CD14-positive monocyte (primary cell): ENCODE data around the gene CLCF1. TPM values are rescaled to one million over a fixed set of nuclear protein-coding genes. Genes with fewer than 3 reads are reported as not detected.

Source experiments
- DNase-seq, 3 donors: peaks; one replicate each; pipeline ENCODE4 v3.0.0-alpha.2; 2011 to 2022
- H2AFZ ChIP-seq: 2 replicates; pipeline ENCODE4 v1.6.0; 2012; ENCODE audit warnings: mild to moderate bottlenecking, low read depth, low read length, inconsistent platforms; ENCODE audit not compliant: insufficient read depth, poor library complexity, severe bottlenecking
- H3K27ac ChIP-seq, 2 donors: 1 replicate in 1 of 2; 2 replicates in 1 of 2; pipeline ENCODE4 v1.5.1; 2012 to 2013; ENCODE audit warnings: low read length in 2 of 2, control low read depth in 1 of 2, inconsistent platforms in 1 of 2, low read depth in 1 of 2, mild to moderate bottlenecking in 1 of 2
- H3K27me3 ChIP-seq, 2 donors: one replicate each; pipeline versions ENCODE4 v1.6.0 to v1.6.1; 2011 to 2013; ENCODE audit warnings: low read length in 2 of 2; ENCODE audit not compliant: control insufficient read depth in 2 of 2, insufficient read depth in 2 of 2
- H3K36me3 ChIP-seq, 2 donors: replicated peaks in 1 of 2; 1 replicate in 1 of 2; 2 replicates in 1 of 2; pipeline versions ENCODE4 v1.5.1 to v1.6.1; 2012 to 2013; ENCODE audit warnings: low read length in 2 of 2, control low read depth in 1 of 2, inconsistent platforms in 1 of 2, mild to moderate bottlenecking in 1 of 2; ENCODE audit not compliant: insufficient read depth in 2 of 2, control insufficient read depth in 1 of 2
- H3K4me1 ChIP-seq, 2 donors: 1 replicate in 1 of 2; 2 replicates in 1 of 2; pipeline versions ENCODE4 v1.5.1 to v1.6.1; 2012 to 2013; ENCODE audit warnings: low read length in 2 of 2, control low read depth in 1 of 2, inconsistent platforms in 1 of 2, mild to moderate bottlenecking in 1 of 2, moderate library complexity in 1 of 2; ENCODE audit not compliant: insufficient read depth in 2 of 2, control insufficient read depth in 1 of 2
- H3K4me2 ChIP-seq: replicated peaks from 2 replicates; pipeline ENCODE3; 2012; ENCODE audit warnings: low read length, moderate library complexity, mild to moderate bottlenecking; ENCODE audit not compliant: poor library complexity, severe bottlenecking; ENCODE audit errors: extremely low read depth
- H3K4me3 ChIP-seq, 3 experiments: fragments of 200-600 bp in 1 of 3; sonication (generic) in 1 of 3; replicated peaks in 1 of 3; 1 replicate in 2 of 3; 2 replicates in 1 of 3; pipeline ENCODE4 v1.5.1; 2011 to 2013; ENCODE audit warnings: low read length in 3 of 3, mild to moderate bottlenecking in 3 of 3, control low read depth in 2 of 3, low read depth in 2 of 3, inconsistent platforms in 1 of 3, moderate library complexity in 1 of 3
- H3K79me2 ChIP-seq: 2 replicates; pipeline ENCODE4 v1.6.0; 2012; ENCODE audit warnings: mild to moderate bottlenecking, control low read depth, inconsistent platforms, low read length, moderate library complexity; ENCODE audit not compliant: insufficient read depth
- H3K9ac ChIP-seq: 2 replicates; pipeline ENCODE4 v1.6.0; 2017; ENCODE audit warnings: low read length, mild to moderate bottlenecking; ENCODE audit not compliant: insufficient read depth, poor library complexity, severe bottlenecking
- H3K9me3 ChIP-seq, 2 donors: replicated peaks in 1 of 2; 1 replicate in 1 of 2; 2 replicates in 1 of 2; pipeline versions ENCODE4 v1.5.1 to v1.6.1; 2012 to 2013; ENCODE audit warnings: low read length in 2 of 2, control low read depth in 1 of 2; ENCODE audit not compliant: control insufficient read depth in 1 of 2, insufficient read depth in 1 of 2
- H4K20me1 ChIP-seq: 2 replicates; pipeline ENCODE4 v1.6.0; 2012; ENCODE audit warnings: mild to moderate bottlenecking, low read length, control low read depth, moderate library complexity; ENCODE audit not compliant: insufficient read depth
- H3K27ac Mint-ChIP-seq, 7 donors: one replicate each; pipeline ENCODE4 v1.8.0; 2020; ENCODE audit warnings: mild to moderate bottlenecking in 7 of 7, mixed read lengths in 7 of 7, moderate library complexity in 6 of 7, inconsistent platforms in 2 of 7
- H3K27me3 Mint-ChIP-seq, 3 donors: one replicate each; pipeline ENCODE4 v1.8.0; 2021 to 2022; ENCODE audit warnings: low read depth in 3 of 3, mild to moderate bottlenecking in 3 of 3, mixed read lengths in 3 of 3, moderate library complexity in 3 of 3, inconsistent platforms in 1 of 3
- H3K36me3 Mint-ChIP-seq, 2 donors: one replicate each; pipeline ENCODE4 v1.8.0; 2020; ENCODE audit warnings: mixed read lengths in 2 of 2, inconsistent platforms in 1 of 2, mild to moderate bottlenecking in 1 of 2
- H3K4me1 Mint-ChIP-seq: one replicate; pipeline ENCODE4 v1.8.0; 2020; ENCODE audit warnings: mild to moderate bottlenecking, mixed read lengths
- H3K4me3 Mint-ChIP-seq, 2 donors: one replicate each; pipeline ENCODE4 v1.8.0; 2020; ENCODE audit warnings: mild to moderate bottlenecking in 2 of 2, mixed read lengths in 2 of 2, moderate library complexity in 1 of 2
- H3K9me3 Mint-ChIP-seq, 7 donors: one replicate each; pipeline ENCODE4 v1.8.0; 2020 to 2022; ENCODE audit warnings: mixed read lengths in 7 of 7, mild to moderate bottlenecking in 6 of 7, moderate library complexity in 6 of 7, inconsistent platforms in 2 of 7
- CTCF ChIP-seq: fragments of 200-600 bp; IDR thresholded peaks from one replicate; pipeline ENCODE4 v1.8.0; 2022; ENCODE audit warnings: antibody characterized with exemption, mild to moderate bottlenecking
- WGBS: methylation state at CpG from one replicate; pipeline ENCODE4 v1.1.5; 2013; ENCODE audit warnings: missing lambda C conversion rate; ENCODE audit not compliant: insufficient coverage; 5-methylcytosine and 5-hydroxymethylcytosine counted together
- intact Hi-C, 2 donors: fragments of 100-400 bp; cut with micrococcal nuclease; formaldehyde crosslinking; loops; one replicate each; pipeline versions ENCODE4 v1.15.0 to v1.15.1; 2023
- polyA plus RNA-seq, 3 donors: library from polyadenylated mRNA; depleted of rRNA in 1 of 3; unstranded in 2 of 3; stranded (reverse) in 1 of 3; fragments of 300-500 nt in 2 of 3; fragments of >200 nt in 1 of 3; fragmentation: Illumina TruSeq in 2 of 3; gene quantifications; 1 replicate in 2 of 3; 2 replicates in 1 of 3; pipeline ENCODE4 v1.2.3, GENCODE V29; 2012 to 2021

The CLCF1 gene
- polyA plus RNA-seq, 3 donors, result 0.44 to 14.8 (median 0.94) TPM

GRCh38 chr11:67374571-67375281 is 1.3 kb upstream of the CLCF1 start:
- H3K9me3 ChIP-seq, result no peaks in the 10 kb centered on the region
- peaks cover 50 to 60% of the 10 kb centered on the region in 2 donors for H3K4me1 ChIP-seq
- H2AFZ ChIP-seq, result no peak overlapping the region
- peak overlapping the region in 1 of 3 experiments; percentile 82 for H3K4me3 ChIP-seq
- no peak for DNase-seq
- peaks cover 0 to 2% (median 0%) of the 10 kb centered on the region in 7 donors for H3K9me3 Mint-ChIP-seq
- H3K27me3 ChIP-seq, result no peaks in the 10 kb centered on the region
- no peak overlapping the region for H3K9ac ChIP-seq
- peaks cover 20% of the 10 kb centered on the region for H3K79me2 ChIP-seq
- H3K36me3 ChIP-seq, result no peaks in the 10 kb centered on the region
- peak overlapping the region in 6 of 7 donors; percentile 30 to 94 (median 82) for H3K27ac Mint-ChIP-seq
- peaks cover 6 to 15% (median 10%) of the 10 kb centered on the region in 3 donors for H3K27me3 Mint-ChIP-seq
- peak overlapping the region; percentile 88 to 92 for H3K4me3 Mint-ChIP-seq
- intact Hi-C loops, result loop anchor here in 1 of 2 donors (5.0 kb wide), 1 partner anchor 102 kb away; no protein-coding TSS in a partner anchor
- TF ChIP-seq CTCF, result no peak
- peak overlapping the region; percentile 93 for H3K4me2 ChIP-seq
- peak overlapping the region; percentile 25 to 77 for H3K27ac ChIP-seq
- WGBS, result no CpG with 5 or more reads among the region's 9 CpGs
- peaks cover 2 to 3% of the 10 kb centered on the region in 2 donors for H3K36me3 Mint-ChIP-seq
- peaks cover 6% of the 10 kb centered on the region for H4K20me1 ChIP-seq
- H3K4me1 Mint-ChIP-seq, result peaks cover 54% of the 10 kb centered on the region

- Histone ChIP-seq H3K4me3 (peak overlapping the region; percentile 35 to 82 (median 51)), H3K9ac (peak overlapping the region; percentile 86), H3K36me3 (no peaks in the 10 kb centered on the region), H2AFZ (peak overlapping the region; percentile 50), H3K4me2 (peak overlapping the region; percentile 93), H3K27ac (peak overlapping the region; percentile 25 to 77), H3K4me1 (peaks cover 50 to 60% of the 10 kb centered on the region in 2 donors), H3K79me2 (peaks cover 28% of the 10 kb centered on the region), H3K9me3 (no peaks in the 10 kb centered on the region), H3K27me3 (no peaks in the 10 kb centered on the region), H4K20me1 (peaks cover 10% of the 10 kb centered on the region)
- Mint-ChIP-seq H3K4me1 (peaks cover 54% of the 10 kb centered on the region), H3K27me3 (peaks cover 9 to 17% (median 10%) of the 10 kb centered on the region in 3 donors), H3K4me3 (peak overlapping the region; percentile 88 to 92), H3K27ac (peak overlapping the region; percentile 80 to 96 (median 94)), H3K36me3 (peaks cover 10% of the 10 kb centered on the region in 2 donors), H3K9me3 (peaks cover 0 to 2% (median 0%) of the 10 kb centered on the region in 7 donors)
- peak; percentile 90 to 98 (median 91) for DNase-seq
- 0% methylated on average over 20 of the region's 40 CpGs for WGBS
- TF ChIP-seq CTCF, result peak; percentile 71
- intact Hi-C loops, result loop anchor here in 1 of 2 donors (5.0 kb wide), 1 partner anchor 102 kb away; no protein-coding TSS in a partner anchor
These were observed 511 bp upstream of the CLCF1 start for GRCh38 chr11:67373648-67374570.
